ENCODE results near the gene PSAPL1.

PSAPL1 gene

GRCh38 chr4:7427361-7427760 lies 7.4 kb downstream of the PSAPL1 start:
- no peaks in the 10 kb centered on the region for H3K36me3 ChIP-seq (ENCODE audit: control insufficient read depth in 2 of 2, insufficient read depth in 2 of 2, low read length in 2 of 2)
- no peaks in the 10 kb centered on the region for H3K4me1 ChIP-seq (ENCODE audit: control insufficient read depth in 2 of 2, insufficient read depth in 2 of 2, low read length in 2 of 2)
- H3K27ac ChIP-seq (ENCODE audit: low read depth in 2 of 2, low read length in 2 of 2): no peak overlapping the region
- no peaks in the 10 kb centered on the region for H3K9me3 ChIP-seq (ENCODE audit: control insufficient read depth in 2 of 2, low read length in 2 of 2)
- H3K4me3 ChIP-seq (ENCODE audit: low read length in 2 of 2): no peak overlapping the region
- H3K9ac ChIP-seq (ENCODE audit: low read depth in 1 of 2, low read length in 2 of 2): no peak overlapping the region
- no peaks in the 10 kb centered on the region for H3K27me3 ChIP-seq (ENCODE audit: control insufficient read depth in 2 of 2, insufficient read depth in 2 of 2, low read length in 2 of 2)

GRCh38 chr4:7426525-7427171 lies 8.1 kb downstream of the PSAPL1 start:
- H3K9me3 ChIP-seq (ENCODE audit: control insufficient read depth in 2 of 2, low read length in 2 of 2): no peaks in the 10 kb centered on the region
- no peak overlapping the region for H3K4me3 ChIP-seq (ENCODE audit: low read length in 2 of 2)
- no peaks in the 10 kb centered on the region for H3K4me1 ChIP-seq (ENCODE audit: control insufficient read depth in 2 of 2, insufficient read depth in 2 of 2, low read length in 2 of 2)
- H3K36me3 ChIP-seq (ENCODE audit: control insufficient read depth in 2 of 2, insufficient read depth in 2 of 2, low read length in 2 of 2): no peaks in the 10 kb centered on the region
- no peak overlapping the region for H3K27ac ChIP-seq (ENCODE audit: low read depth in 2 of 2, low read length in 2 of 2)
- H3K9ac ChIP-seq (ENCODE audit: low read depth in 1 of 2, low read length in 2 of 2): no peak overlapping the region
- H3K27me3 ChIP-seq (ENCODE audit: control insufficient read depth in 2 of 2, insufficient read depth in 2 of 2, low read length in 2 of 2): no peaks in the 10 kb centered on the region

GRCh38 chr4:7425591-7426468 lies 8.9 kb downstream of the PSAPL1 start:
- H3K27me3 ChIP-seq (ENCODE audit: control insufficient read depth in 2 of 2, insufficient read depth in 2 of 2, low read length in 2 of 2): no peaks in the 10 kb centered on the region
- no peak overlapping the region for H3K4me3 ChIP-seq (ENCODE audit: low read length in 2 of 2)
- no peaks in the 10 kb centered on the region for H3K4me1 ChIP-seq (ENCODE audit: control insufficient read depth in 2 of 2, insufficient read depth in 2 of 2, low read length in 2 of 2)
- no peaks in the 10 kb centered on the region for H3K9me3 ChIP-seq (ENCODE audit: control insufficient read depth in 2 of 2, low read length in 2 of 2)
- H3K27ac ChIP-seq (ENCODE audit: low read depth in 2 of 2, low read length in 2 of 2): no peak overlapping the region
- H3K36me3 ChIP-seq (ENCODE audit: control insufficient read depth in 2 of 2, insufficient read depth in 2 of 2, low read length in 2 of 2): no peaks in the 10 kb centered on the region
- H3K9ac ChIP-seq (ENCODE audit: low read depth in 1 of 2, low read length in 2 of 2): no peak overlapping the region

- no peaks in the 10 kb centered on the region for H3K4me1 ChIP-seq (ENCODE audit: control insufficient read depth in 2 of 2, insufficient read depth in 2 of 2, low read length in 2 of 2)
- no peak overlapping the region for H3K27ac ChIP-seq (ENCODE audit: low read depth in 2 of 2, low read length in 2 of 2)
- no peaks in the 10 kb centered on the region for H3K36me3 ChIP-seq (ENCODE audit: control insufficient read depth in 2 of 2, insufficient read depth in 2 of 2, low read length in 2 of 2)
- no peaks in the 10 kb centered on the region for H3K27me3 ChIP-seq (ENCODE audit: control insufficient read depth in 2 of 2, insufficient read depth in 2 of 2, low read length in 2 of 2)
- H3K9ac ChIP-seq (ENCODE audit: low read depth in 1 of 2, low read length in 2 of 2): no peak overlapping the region
- no peaks in the 10 kb centered on the region for H3K9me3 ChIP-seq (ENCODE audit: control insufficient read depth in 2 of 2, low read length in 2 of 2)
- no peak overlapping the region for H3K4me3 ChIP-seq (ENCODE audit: low read length in 2 of 2)
These were observed 9.6 kb downstream of the PSAPL1 start for GRCh38 chr4:7425124-7425523.

GRCh38 chr4:7424553-7425111 lies 10.1 kb downstream of the PSAPL1 start:
- H3K36me3 ChIP-seq (ENCODE audit: control insufficient read depth in 2 of 2, insufficient read depth in 2 of 2, low read length in 2 of 2): no peaks in the 10 kb centered on the region
- H3K9ac ChIP-seq (ENCODE audit: low read depth in 1 of 2, low read length in 2 of 2): no peak overlapping the region
- H3K4me1 ChIP-seq (ENCODE audit: control insufficient read depth in 2 of 2, insufficient read depth in 2 of 2, low read length in 2 of 2): no peaks in the 10 kb centered on the region
- H3K9me3 ChIP-seq (ENCODE audit: control insufficient read depth in 2 of 2, low read length in 2 of 2): no peaks in the 10 kb centered on the region
- no peaks in the 10 kb centered on the region for H3K27me3 ChIP-seq (ENCODE audit: control insufficient read depth in 2 of 2, insufficient read depth in 2 of 2, low read length in 2 of 2)
- no peak overlapping the region for H3K4me3 ChIP-seq (ENCODE audit: low read length in 2 of 2)
- no peak overlapping the region for H3K27ac ChIP-seq (ENCODE audit: low read depth in 2 of 2, low read length in 2 of 2)

GRCh38 chr4:7423801-7424552 lies 10.8 kb downstream of the PSAPL1 start:
- no peaks in the 10 kb centered on the region for H3K36me3 ChIP-seq (ENCODE audit: control insufficient read depth in 2 of 2, insufficient read depth in 2 of 2, low read length in 2 of 2)
- no peak overlapping the region for H3K9ac ChIP-seq (ENCODE audit: low read depth in 1 of 2, low read length in 2 of 2)
- no peak overlapping the region for H3K27ac ChIP-seq (ENCODE audit: low read depth in 2 of 2, low read length in 2 of 2)
- H3K4me1 ChIP-seq (ENCODE audit: control insufficient read depth in 2 of 2, insufficient read depth in 2 of 2, low read length in 2 of 2): no peaks in the 10 kb centered on the region
- no peaks in the 10 kb centered on the region for H3K27me3 ChIP-seq (ENCODE audit: control insufficient read depth in 2 of 2, insufficient read depth in 2 of 2, low read length in 2 of 2)
- no peaks in the 10 kb centered on the region for H3K9me3 ChIP-seq (ENCODE audit: control insufficient read depth in 2 of 2, low read length in 2 of 2)
- no peak overlapping the region for H3K4me3 ChIP-seq (ENCODE audit: low read length in 2 of 2)

GRCh38 chr4:7423391-7423790 lies 11.3 kb downstream of the PSAPL1 start:
- Histone ChIP-seq H3K27ac (ENCODE audit: low read depth in 2 of 2, low read length in 2 of 2) (no peak overlapping the region), H3K36me3 (ENCODE audit: control insufficient read depth in 2 of 2, insufficient read depth in 2 of 2, low read length in 2 of 2) (no peaks in the 10 kb centered on the region), H3K9me3 (ENCODE audit: control insufficient read depth in 2 of 2, low read length in 2 of 2) (no peaks in the 10 kb centered on the region), H3K27me3 (ENCODE audit: control insufficient read depth in 2 of 2, insufficient read depth in 2 of 2, low read length in 2 of 2) (no peaks in the 10 kb centered on the region), H3K4me1 (ENCODE audit: control insufficient read depth in 2 of 2, insufficient read depth in 2 of 2, low read length in 2 of 2) (no peaks in the 10 kb centered on the region), H3K4me3 (ENCODE audit: low read length in 2 of 2) (no peak overlapping the region), H3K9ac (ENCODE audit: low read depth in 1 of 2, low read length in 2 of 2) (no peak overlapping the region)

- H3K36me3 ChIP-seq (ENCODE audit: control insufficient read depth in 2 of 2, insufficient read depth in 2 of 2, low read length in 2 of 2): no peaks in the 10 kb centered on the region
- H3K9ac ChIP-seq (ENCODE audit: low read depth in 1 of 2, low read length in 2 of 2): no peak overlapping the region
- H3K9me3 ChIP-seq (ENCODE audit: control insufficient read depth in 2 of 2, low read length in 2 of 2): no peaks in the 10 kb centered on the region
- no peaks in the 10 kb centered on the region for H3K4me1 ChIP-seq (ENCODE audit: control insufficient read depth in 2 of 2, insufficient read depth in 2 of 2, low read length in 2 of 2)
- H3K4me3 ChIP-seq (ENCODE audit: low read length in 2 of 2): no peak overlapping the region
- H3K27me3 ChIP-seq (ENCODE audit: control insufficient read depth in 2 of 2, insufficient read depth in 2 of 2, low read length in 2 of 2): no peaks in the 10 kb centered on the region
- H3K27ac ChIP-seq (ENCODE audit: low read depth in 2 of 2, low read length in 2 of 2): no peak overlapping the region
These were observed 11.9 kb downstream of the PSAPL1 start for GRCh38 chr4:7422898-7423180.

- Histone ChIP-seq H3K9me3 (ENCODE audit: control insufficient read depth in 2 of 2, low read length in 2 of 2) (no peaks in the 10 kb centered on the region), H3K4me3 (ENCODE audit: low read length in 2 of 2) (no peak overlapping the region), H3K27ac (ENCODE audit: low read depth in 2 of 2, low read length in 2 of 2) (no peak overlapping the region), H3K4me1 (ENCODE audit: control insufficient read depth in 2 of 2, insufficient read depth in 2 of 2, low read length in 2 of 2) (no peaks in the 10 kb centered on the region), H3K36me3 (ENCODE audit: control insufficient read depth in 2 of 2, insufficient read depth in 2 of 2, low read length in 2 of 2) (no peaks in the 10 kb centered on the region), H3K9ac (ENCODE audit: low read depth in 1 of 2, low read length in 2 of 2) (no peak overlapping the region), H3K27me3 (ENCODE audit: control insufficient read depth in 2 of 2, insufficient read depth in 2 of 2, low read length in 2 of 2) (no peaks in the 10 kb centered on the region)
These were observed 12.4 kb downstream of the PSAPL1 start for GRCh38 chr4:7422151-7422897.

All from mucosa of rectum (tissue), 2 donors.